ENCODE data around the gene PLCH1. TPM values are rescaled to one million over a fixed set of nuclear protein-coding genes. Genes with fewer than 3 reads are reported as not detected.

Gene PLCH1
- total RNA-seq, 1 donor from 2014 or later: 20.9 TPM

DNA sequence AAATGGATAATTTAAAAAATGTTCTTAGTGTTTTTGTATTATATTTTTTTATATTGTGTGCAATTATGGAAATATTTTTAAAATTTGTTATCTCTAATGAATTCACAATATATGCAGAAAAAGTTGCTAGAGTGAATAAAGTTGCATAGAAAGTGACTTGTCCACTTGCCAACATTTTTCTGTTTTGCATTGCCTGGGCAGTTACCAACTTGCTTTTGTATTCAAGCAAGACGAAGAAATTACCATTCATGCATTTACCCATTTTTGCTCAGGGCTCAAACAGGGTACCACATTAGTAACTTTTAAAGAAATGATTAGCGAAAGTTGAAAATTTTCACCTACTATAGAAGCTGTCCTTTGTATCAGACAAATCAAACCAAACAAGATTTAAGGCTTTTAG lies 298.5 kb downstream of the PLCH1 start:
- H3K36me3 Mint-ChIP-seq (ENCODE audit: low read depth, unreplicated experiment): no peaks in the 10 kb centered on the region
- TF ChIP-seq, protein P1, sequence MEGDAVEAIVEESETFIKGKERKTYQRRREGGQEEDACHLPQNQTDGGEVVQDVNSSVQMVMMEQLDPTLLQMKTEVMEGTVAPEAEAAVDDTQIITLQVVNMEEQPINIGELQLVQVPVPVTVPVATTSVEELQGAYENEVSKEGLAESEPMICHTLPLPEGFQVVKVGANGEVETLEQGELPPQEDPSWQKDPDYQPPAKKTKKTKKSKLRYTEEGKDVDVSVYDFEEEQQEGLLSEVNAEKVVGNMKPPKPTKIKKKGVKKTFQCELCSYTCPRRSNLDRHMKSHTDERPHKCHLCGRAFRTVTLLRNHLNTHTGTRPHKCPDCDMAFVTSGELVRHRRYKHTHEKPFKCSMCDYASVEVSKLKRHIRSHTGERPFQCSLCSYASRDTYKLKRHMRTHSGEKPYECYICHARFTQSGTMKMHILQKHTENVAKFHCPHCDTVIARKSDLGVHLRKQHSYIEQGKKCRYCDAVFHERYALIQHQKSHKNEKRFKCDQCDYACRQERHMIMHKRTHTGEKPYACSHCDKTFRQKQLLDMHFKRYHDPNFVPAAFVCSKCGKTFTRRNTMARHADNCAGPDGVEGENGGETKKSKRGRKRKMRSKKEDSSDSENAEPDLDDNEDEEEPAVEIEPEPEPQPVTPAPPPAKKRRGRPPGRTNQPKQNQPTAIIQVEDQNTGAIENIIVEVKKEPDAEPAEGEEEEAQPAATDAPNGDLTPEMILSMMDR (IDR thresholded peaks at IDR 0.05; ENCODE audit: unreplicated experiment): no peak
- H3K27ac Mint-ChIP-seq (ENCODE audit: unreplicated experiment): no peak overlapping the region
- H3K4me3 Mint-ChIP-seq (ENCODE audit: unreplicated experiment): no peak overlapping the region
- H3K27me3 Mint-ChIP-seq (ENCODE audit: unreplicated experiment): peaks cover 2% of the 10 kb centered on the region
- peaks cover 3% of the 10 kb centered on the region for H3K4me1 Mint-ChIP-seq (ENCODE audit: unreplicated experiment)
- no peaks in the 10 kb centered on the region for H3K9me3 Mint-ChIP-seq (ENCODE audit: unreplicated experiment)
- no peak for DNase-seq (ENCODE audit: low spot score)

DNA sequence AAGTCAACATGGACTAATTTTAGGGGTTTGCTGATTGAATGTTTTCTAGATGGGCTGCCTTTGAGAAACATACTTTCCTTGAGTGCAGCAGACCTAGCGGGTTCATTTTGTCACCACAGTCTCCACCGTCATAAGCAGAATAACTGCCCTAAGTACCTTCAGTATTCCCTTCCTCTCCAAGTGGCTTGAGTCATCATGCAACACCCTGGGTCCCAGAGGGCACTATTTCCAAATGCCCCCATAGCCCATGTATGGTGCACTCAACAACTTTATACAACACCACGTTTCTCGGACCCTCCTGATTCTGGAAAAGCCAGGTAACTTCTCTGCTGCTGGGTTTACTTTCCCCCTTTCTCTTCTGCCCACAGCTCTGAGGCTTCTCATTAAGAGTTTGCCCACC lies 300.1 kb downstream of the PLCH1 start:
- Mint-ChIP-seq H3K4me1 (ENCODE audit: unreplicated experiment) (peaks cover under 1% of the 10 kb centered on the region), H3K9me3 (ENCODE audit: unreplicated experiment) (no peaks in the 10 kb centered on the region), H3K36me3 (ENCODE audit: low read depth, unreplicated experiment) (no peaks in the 10 kb centered on the region)

DNA sequence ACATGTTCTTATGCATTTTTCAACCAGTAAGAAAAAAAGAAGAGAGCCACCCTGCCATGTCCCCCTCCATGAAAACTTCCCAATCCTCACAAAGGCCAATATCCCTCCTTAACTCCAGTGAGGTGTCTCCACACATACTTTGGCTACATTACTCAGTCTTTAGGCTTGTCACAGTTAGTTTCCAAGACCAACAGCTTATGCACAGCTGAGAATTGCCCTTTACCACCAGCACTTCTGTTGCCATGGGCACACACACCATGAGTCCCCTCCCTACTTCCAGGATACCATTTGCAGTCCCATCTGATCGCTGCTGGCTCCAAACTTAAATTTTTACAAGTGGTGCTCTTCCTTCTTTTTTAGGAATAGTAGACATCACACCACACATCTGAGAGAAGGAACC lies 301.1 kb downstream of the PLCH1 start:
- Mint-ChIP-seq H3K36me3 (ENCODE audit: low read depth, unreplicated experiment) (no peaks in the 10 kb centered on the region), H3K9me3 (ENCODE audit: unreplicated experiment) (no peaks in the 10 kb centered on the region), H3K4me3 (ENCODE audit: unreplicated experiment) (no peak overlapping the region), H3K27ac (ENCODE audit: unreplicated experiment) (no peak overlapping the region), H3K27me3 (ENCODE audit: unreplicated experiment) (peaks cover 2% of the 10 kb centered on the region), H3K4me1 (ENCODE audit: unreplicated experiment) (no peaks in the 10 kb centered on the region)
- no peak for DNase-seq (ENCODE audit: low spot score)
- TF ChIP-seq, protein P1 (IDR thresholded peaks at IDR 0.05; ENCODE audit: unreplicated experiment): no peak

More for the DNA sequence above, 300.1 kb downstream of the PLCH1 start:
- DNase-seq (ENCODE audit: low spot score): no peak
- TF ChIP-seq, protein P1 (IDR thresholded peaks at IDR 0.05; ENCODE audit: unreplicated experiment): no peak
- Mint-ChIP-seq H3K27ac (ENCODE audit: unreplicated experiment) (no peak overlapping the region), H3K4me3 (ENCODE audit: unreplicated experiment) (no peak overlapping the region), H3K27me3 (ENCODE audit: unreplicated experiment) (peaks cover 2% of the 10 kb centered on the region)

DNA sequence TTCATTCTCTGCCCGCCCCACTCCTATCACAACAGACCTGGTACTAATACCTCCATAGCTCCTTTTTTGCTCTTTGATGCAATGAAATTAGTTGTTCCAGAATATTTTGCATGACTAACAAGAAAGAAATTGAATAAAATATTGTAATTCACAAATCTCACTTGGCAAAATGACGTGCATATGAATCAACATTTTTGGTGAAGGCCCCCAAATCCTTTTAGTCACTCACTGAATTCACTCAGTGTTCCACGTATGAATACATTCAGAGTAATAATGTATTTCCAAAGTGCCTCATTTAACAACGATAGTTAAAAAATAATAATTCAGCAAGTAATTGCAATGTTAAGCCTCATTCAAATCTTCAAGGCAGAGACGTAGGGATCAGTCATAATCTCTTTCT lies 302.8 kb downstream of the PLCH1 start:
- no peaks in the 10 kb centered on the region for H3K9me3 Mint-ChIP-seq (ENCODE audit: unreplicated experiment)
- no peak overlapping the region for H3K4me3 Mint-ChIP-seq (ENCODE audit: unreplicated experiment)
- H3K27ac Mint-ChIP-seq (ENCODE audit: unreplicated experiment): no peak overlapping the region
- H3K36me3 Mint-ChIP-seq (ENCODE audit: low read depth, unreplicated experiment): no peaks in the 10 kb centered on the region
- H3K27me3 Mint-ChIP-seq (ENCODE audit: unreplicated experiment): peaks cover 2% of the 10 kb centered on the region
- no peak for DNase-seq (ENCODE audit: low spot score)
- H3K4me1 Mint-ChIP-seq (ENCODE audit: unreplicated experiment): no peaks in the 10 kb centered on the region
- TF ChIP-seq, protein P1 (IDR thresholded peaks at IDR 0.05; ENCODE audit: unreplicated experiment): no peak

DNA sequence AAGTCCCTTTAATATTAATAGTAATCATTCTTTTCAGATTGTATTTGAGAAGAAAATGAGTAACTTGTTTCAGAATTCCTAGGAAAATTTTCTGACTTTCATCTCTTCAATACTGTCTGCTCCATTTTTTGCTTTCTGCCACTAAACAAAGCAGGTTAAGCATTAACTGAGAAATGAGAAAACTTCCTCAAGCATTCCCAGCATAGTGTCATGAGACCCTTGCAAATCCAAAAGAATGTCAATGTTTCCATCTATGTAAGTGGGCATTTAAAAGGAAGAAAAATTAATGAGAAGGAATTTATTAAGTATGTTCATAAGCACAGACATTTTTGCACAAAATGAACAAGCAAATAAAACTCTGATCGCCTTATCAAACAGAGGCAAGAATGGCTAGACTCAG lies 303.4 kb downstream of the PLCH1 start:
- H3K27ac Mint-ChIP-seq (ENCODE audit: unreplicated experiment): no peak overlapping the region
- H3K27me3 Mint-ChIP-seq (ENCODE audit: unreplicated experiment): peaks cover 2% of the 10 kb centered on the region
- H3K36me3 Mint-ChIP-seq (ENCODE audit: low read depth, unreplicated experiment): no peaks in the 10 kb centered on the region
- TF ChIP-seq, protein P1 (IDR thresholded peaks at IDR 0.05; ENCODE audit: unreplicated experiment): no peak
- no peak overlapping the region for H3K4me3 Mint-ChIP-seq (ENCODE audit: unreplicated experiment)
- no peak for DNase-seq (ENCODE audit: low spot score)
- no peaks in the 10 kb centered on the region for H3K9me3 Mint-ChIP-seq (ENCODE audit: unreplicated experiment)
- H3K4me1 Mint-ChIP-seq (ENCODE audit: unreplicated experiment): no peaks in the 10 kb centered on the region

Measured in endothelial cell (in vitro differentiated cells).